GM23338 (cell line): ENCODE results near the gene MAST2. TPM values are rescaled to one million over a fixed set of nuclear protein-coding genes. Genes with fewer than 3 reads are reported as not detected.

ENCODE experiments used
- ATAC-seq: fragments of 200-7000 bp; cut with Tn5 transposase; 3 replicates; pipeline ENCODE4 v1.9.1; 2020
- DNase-seq: peaks from one replicate; pipeline ENCODE4 v3.0.0-alpha.2; 2015; ENCODE audit warnings: low spot score
- H2AFZ ChIP-seq: fragments of 200-600 bp; sonication (generic); 2 replicates; pipeline ENCODE4 v1.8.0; 2016; ENCODE audit warnings: antibody characterized with exemption, mild to moderate bottlenecking, moderate library complexity
- H3F3A ChIP-seq: fragments of 200-600 bp; sonication (generic); replicated peaks from 2 replicates; pipeline ENCODE4 v1.8.0; 2017; ENCODE audit warnings: antibody characterized with exemption, mixed run types, low read depth
- H3K27ac ChIP-seq: fragments of 200-600 bp; sonication (generic); 2 replicates; pipeline ENCODE4 v1.6.1; 2016; ENCODE audit warnings: low read depth
- H3K27me3 ChIP-seq: fragments of 200-600 bp; sonication (generic); 2 replicates; pipeline ENCODE4 v1.8.0; 2016; ENCODE audit warnings: mild to moderate bottlenecking, mixed run types, moderate library complexity; ENCODE audit not compliant: insufficient read depth
- H3K36me3 ChIP-seq: fragments of 200-600 bp; sonication (generic); 2 replicates; pipeline ENCODE4 v1.8.0; 2016; ENCODE audit warnings: mild to moderate bottlenecking; ENCODE audit not compliant: insufficient read depth
- H3K4me1 ChIP-seq: fragments of 200-600 bp; sonication (generic); 2 replicates; pipeline ENCODE4 v1.8.0; 2016; ENCODE audit warnings: mild to moderate bottlenecking, moderate library complexity; ENCODE audit not compliant: insufficient read depth
- H3K4me2 ChIP-seq: fragments of 200-600 bp; sonication (generic); 2 replicates; pipeline ENCODE4 v1.7.1; 2017; ENCODE audit warnings: mixed run types
- H3K4me3 ChIP-seq: fragments of 200-600 bp; sonication (generic); 2 replicates; pipeline ENCODE4 v1.6.1; 2016; ENCODE audit warnings: mixed run types
- H3K79me2 ChIP-seq: fragments of 200-600 bp; sonication (generic); replicated peaks from 2 replicates; pipeline ENCODE4 v1.8.0; 2017; ENCODE audit warnings: mild to moderate bottlenecking; ENCODE audit not compliant: insufficient read depth
- H3K9me2 ChIP-seq: fragments of 200-600 bp; sonication (generic); 2 replicates; pipeline ENCODE4 v1.8.0; 2017; ENCODE audit not compliant: insufficient read depth
- H4K20me1 ChIP-seq: fragments of 200-600 bp; sonication (generic); replicated peaks from 2 replicates; pipeline ENCODE4 v1.8.0; 2017; ENCODE audit warnings: mild to moderate bottlenecking; ENCODE audit not compliant: insufficient read depth
- H3K27ac Mint-ChIP-seq: 2 replicates; pipeline ENCODE4 v1.8.0; 2020; ENCODE audit warnings: inconsistent platforms, mild to moderate bottlenecking, moderate library complexity, mixed read lengths
- H3K27me3 Mint-ChIP-seq: 3 replicates; pipeline ENCODE4 v1.8.0; 2022; ENCODE audit warnings: low read depth, mild to moderate bottlenecking, moderate library complexity, mixed read lengths, inconsistent platforms; ENCODE audit not compliant: insufficient read depth, poor library complexity
- H3K36me3 Mint-ChIP-seq: 3 replicates; pipeline ENCODE4 v1.8.0; 2021; ENCODE audit warnings: low read depth, mild to moderate bottlenecking, inconsistent platforms, moderate library complexity, mixed read lengths
- H3K4me1 Mint-ChIP-seq: 3 replicates; pipeline ENCODE4 v1.8.0; 2020; ENCODE audit warnings: mild to moderate bottlenecking, inconsistent platforms, mixed read lengths
- H3K4me3 Mint-ChIP-seq: 3 replicates; pipeline ENCODE4 v1.8.0; 2021; ENCODE audit warnings: moderate library complexity, mild to moderate bottlenecking, inconsistent platforms, mixed read lengths
- H3K9me3 Mint-ChIP-seq: 3 replicates; pipeline ENCODE4 v1.8.0; 2020; ENCODE audit warnings: moderate library complexity, mild to moderate bottlenecking, inconsistent platforms, mixed read lengths
- CREB1 ChIP-seq: fragments of 250-450 bp; sonication (Bioruptor Pico); IDR thresholded peaks from 2 replicates; pipeline ENCODE4 v1.5.0; 2020; ENCODE audit warnings: low read depth, mild to moderate bottlenecking, moderate library complexity
- ETS1 ChIP-seq: IDR thresholded peaks from 2 replicates; pipeline ENCODE4 v1.6.1; 2016; ENCODE audit warnings: antibody characterized with exemption
- EZH2 ChIP-seq: fragments of 200-600 bp; sonication (generic); IDR thresholded peaks from one replicate; pipeline ENCODE4 v1.8.0; 2017; ENCODE audit warnings: antibody characterized with exemption, mild to moderate bottlenecking, low read depth; ENCODE audit not compliant: unreplicated experiment
- EZH2phosphoT487 ChIP-seq: fragments of 200-600 bp; sonication (generic); IDR thresholded peaks from one replicate; pipeline ENCODE4 v1.8.1; 2018; ENCODE audit warnings: antibody characterized with exemption; ENCODE audit not compliant: unreplicated experiment
- JUNB ChIP-seq: IDR thresholded peaks from one replicate; pipeline ENCODE4 v1.6.1; 2016; ENCODE audit warnings: antibody characterized with exemption; ENCODE audit not compliant: unreplicated experiment
- NANOG ChIP-seq: IDR thresholded peaks from 2 replicates; pipeline ENCODE4 v1.6.1; 2016; ENCODE audit warnings: antibody characterized with exemption, borderline replicate concordance
- POLR2AphosphoS5 ChIP-seq: IDR thresholded peaks from 2 replicates; pipeline ENCODE4 v1.6.1; 2016; ENCODE audit warnings: antibody characterized with exemption, low read depth
- REST ChIP-seq: IDR thresholded peaks from one replicate; pipeline ENCODE4 v1.6.1; 2018; ENCODE audit warnings: antibody characterized with exemption; ENCODE audit not compliant: unreplicated experiment
- STAT1 ChIP-seq: IDR thresholded peaks from one replicate; pipeline ENCODE4 v1.6.1; 2016; ENCODE audit warnings: antibody characterized with exemption; ENCODE audit not compliant: unreplicated experiment
- ZNF331 ChIP-seq: fragments of 250-450 bp; sonication (Bioruptor Pico); IDR thresholded peaks from 2 replicates; pipeline ENCODE4 v1.5.0; 2020; ENCODE audit warnings: low read depth, mild to moderate bottlenecking, moderate library complexity
- ZNF462 ChIP-seq: fragments of 250-450 bp; sonication (Bioruptor Pico); IDR thresholded peaks from 2 replicates; pipeline ENCODE4 v1.5.0; 2020; ENCODE audit warnings: mild to moderate bottlenecking, moderate library complexity
- polyA plus RNA-seq: library from polyadenylated mRNA; unstranded; fragments of >200 nt; fragmentation: Nextera tagmentation; extraction: Ambion mirVana; gene quantifications from 2 replicates; pipeline ENCODE4 v1.2.1, GENCODE V29; 2016
- total RNA-seq: library from RNA; depleted of rRNA; stranded (reverse); fragments of >200 nt; shearing (Covaris generic); gene quantifications from 2 replicates; pipeline ENCODE4 v1.2.3, GENCODE V29; 2014

The MAST2 gene
- total and polyA plus RNA-seq, 2 experiments from 2014 or later, result 11.5 to 57.7 TPM

GRCh38 chr1:46011121-46011695, 207.8 kb downstream of the MAST2 start:
- Mint-ChIP-seq H3K4me3 (no peak overlapping the region), H3K36me3 (peaks cover 61% of the 10 kb centered on the region), H3K4me1 (no peaks in the 10 kb centered on the region), H3K9me3 (peaks cover 4% of the 10 kb centered on the region; the same call in 2 of the 3 replicates), H3K27me3 (no peaks in the 10 kb centered on the region), H3K27ac (no peak overlapping the region)
- Histone ChIP-seq H3K4me3 (no peak overlapping the region), H3K4me1 (no peaks in the 10 kb centered on the region), H3K27ac (no peak overlapping the region), H3K4me2 (no peak overlapping the region), H3K79me2 (no peaks in the 10 kb centered on the region), H3K36me3 (peaks cover 10% of the 10 kb centered on the region; the same call in 1 of the 2 replicates), H2AFZ (no peak overlapping the region), H3F3A (no peaks in the 10 kb centered on the region), H3K9me2 (no peaks in the 10 kb centered on the region), H4K20me1 (0 out of 2 replicates have a peak, but pooled peaks cover 4% of the 10 kb centered on the region), H3K27me3 (no peaks in the 10 kb centered on the region)
- no peak for ATAC-seq
- no peak for DNase-seq
- no peak for TF ChIP-seq JUNB

GRCh38 chr1:46012236-46012635, 208.8 kb downstream of the MAST2 start:
- no peaks in the 10 kb centered on the region for H3K27me3 Mint-ChIP-seq
- H3K36me3 Mint-ChIP-seq, result peaks cover 53% of the 10 kb centered on the region
- H3K36me3 ChIP-seq, result peaks cover 10% of the 10 kb centered on the region; the same call in 1 of the 2 replicates
- no peak overlapping the region for H3K4me2 ChIP-seq
- H3K4me1 Mint-ChIP-seq, result no peaks in the 10 kb centered on the region
- H3K4me1 ChIP-seq, result no peaks in the 10 kb centered on the region
- no peak for DNase-seq
- no peak overlapping the region for H2AFZ ChIP-seq
- no peaks in the 10 kb centered on the region for H3K79me2 ChIP-seq
- H3K9me3 Mint-ChIP-seq, result peaks cover 4% of the 10 kb centered on the region; the same call in 2 of the 3 replicates
- H3K4me3 ChIP-seq, result no peak overlapping the region
- no peaks in the 10 kb centered on the region for H3F3A ChIP-seq
- no peaks in the 10 kb centered on the region for H3K9me2 ChIP-seq
- H3K4me3 Mint-ChIP-seq, result no peak overlapping the region
- no peaks in the 10 kb centered on the region for H3K27me3 ChIP-seq
- H3K27ac Mint-ChIP-seq, result no peak overlapping the region
- ATAC-seq, result no peak
- H3K27ac ChIP-seq, result no peak overlapping the region
- H4K20me1 ChIP-seq, result 0 out of 2 replicates have a peak, but pooled peaks cover 4% of the 10 kb centered on the region
- TF ChIP-seq STAT1, result no peak
- no peak for TF ChIP-seq EZH2phosphoT487
- no peak for TF ChIP-seq JUNB
- no peak for TF ChIP-seq REST
- no peak for TF ChIP-seq CREB1 (CRISPR knock-in tag)
- no peak for TF ChIP-seq ZNF331
- no peak for TF ChIP-seq ZNF462 (CRISPR knock-in tag)
- no peak for TF ChIP-seq EZH2
- TF ChIP-seq ETS1, result no peak
- TF ChIP-seq NANOG, result no peak
- TF ChIP-seq POLR2AphosphoS5, result no peak
